ENCODE measurements around the gene GMPS.
"Not testable (repeated sequence)": the region's sequence is repeated elsewhere in the genome, so short reads cannot be mapped to it uniquely, and the experiment has no call there.

Gene GMPS

DNA sequence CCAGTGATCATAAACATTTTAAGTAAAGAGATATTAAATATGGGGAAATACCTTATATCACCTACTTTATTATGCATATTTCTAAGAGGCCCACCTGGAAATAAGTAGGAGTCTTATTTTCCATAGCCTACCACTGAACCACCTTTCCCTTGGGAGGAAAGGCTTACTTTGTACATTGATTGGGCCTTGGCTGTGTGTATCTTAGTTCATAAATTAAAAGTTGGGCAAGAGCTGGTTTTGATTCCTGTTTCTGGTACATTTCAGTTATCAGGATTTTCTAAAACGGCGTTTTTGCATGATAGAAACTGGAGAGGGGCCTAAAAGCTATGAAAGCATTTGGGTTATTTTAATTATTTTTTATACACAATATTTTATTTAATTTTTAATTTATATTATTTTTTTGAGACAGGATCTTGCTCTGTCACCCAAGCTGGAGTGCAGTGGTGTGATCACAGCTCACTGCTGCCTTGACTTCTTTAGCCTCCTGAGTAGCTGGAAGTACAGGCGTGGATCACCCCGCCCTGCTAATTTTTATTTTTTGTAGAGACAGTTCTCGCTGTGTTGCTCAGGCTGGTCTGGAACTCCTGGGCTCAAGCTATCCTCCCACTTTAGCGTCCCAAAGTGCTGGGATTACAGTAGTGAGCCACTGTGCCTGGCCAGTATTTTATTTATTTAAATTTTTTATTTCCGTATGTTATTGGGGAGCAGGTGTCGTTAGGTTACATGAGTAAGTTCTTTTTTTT lies 2.6 kb downstream of the GMPS start:
- Histone ChIP-seq H3K4me3 (ENCODE audit: low read depth, low read length) (peak overlapping the region; percentile 97), H3K9me3 (ENCODE audit: control insufficient read depth, insufficient read depth, low read depth, low read length) (no peaks in the 10 kb centered on the region), H3K9ac (ENCODE audit: low read length) (no peak overlapping the region), H3K36me3 (ENCODE audit: control insufficient read depth, insufficient read depth, low read length) (no peaks in the 10 kb centered on the region), H3K27ac (ENCODE audit: low read depth, low read length) (no peak overlapping the region), H3K27me3 (ENCODE audit: control insufficient read depth, insufficient read depth, low read length) (no peaks in the 10 kb centered on the region), H3K4me1 (ENCODE audit: control insufficient read depth, insufficient read depth, low read length) (peaks cover 11% of the 10 kb centered on the region; the same call in 1 of the 2 replicates)

DNA sequence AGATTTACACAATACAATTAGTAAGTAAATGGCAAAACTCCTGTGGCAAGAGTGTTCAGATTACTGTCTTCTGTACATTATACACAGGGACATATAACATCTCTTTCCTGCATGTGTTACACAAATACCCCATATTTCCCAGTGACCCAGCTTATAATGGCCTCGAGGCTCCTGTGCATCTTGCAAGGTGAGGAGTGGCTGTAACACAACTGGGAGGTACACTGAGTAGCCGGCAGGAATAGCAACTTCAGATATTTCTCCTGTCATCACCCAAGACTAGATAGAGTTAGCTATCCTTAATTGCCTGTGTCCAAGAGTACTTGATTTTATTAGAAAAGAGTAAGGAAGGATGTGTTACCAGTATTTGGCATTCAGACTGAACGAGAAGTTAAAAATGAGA lies 5.6 kb downstream of the GMPS start:
- Histone ChIP-seq H3K9me3 (ENCODE audit: control insufficient read depth, insufficient read depth, low read depth, low read length) (no peaks in the 10 kb centered on the region), H3K9ac (ENCODE audit: low read length) (no peak overlapping the region), H3K4me3 (ENCODE audit: low read depth, low read length) (no peak overlapping the region), H3K27ac (ENCODE audit: low read depth, low read length) (no peak overlapping the region), H3K27me3 (ENCODE audit: control insufficient read depth, insufficient read depth, low read length) (no peaks in the 10 kb centered on the region), H3K36me3 (ENCODE audit: control insufficient read depth, insufficient read depth, low read length) (no peaks in the 10 kb centered on the region), H3K4me1 (ENCODE audit: control insufficient read depth, insufficient read depth, low read length) (peaks cover 3% of the 10 kb centered on the region; the same call in 1 of the 2 replicates)

DNA sequence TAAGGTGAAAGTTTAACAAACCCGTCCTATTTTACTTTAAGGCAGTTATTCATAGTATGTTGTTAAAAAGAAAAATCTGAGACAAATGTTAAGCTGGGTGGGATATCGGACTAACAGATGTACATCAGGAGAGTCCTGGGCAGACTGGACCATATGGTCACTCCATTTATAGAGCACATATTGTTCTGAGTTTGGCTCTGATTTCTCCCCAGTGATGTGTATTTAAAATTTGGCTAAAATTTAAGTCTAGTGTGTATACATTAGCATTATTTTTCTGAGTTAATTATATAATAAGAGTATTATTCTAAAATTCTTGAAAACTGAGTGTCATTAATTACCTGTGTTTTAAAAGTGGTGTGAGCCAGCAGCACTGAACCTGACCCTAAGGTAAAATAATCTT lies 6.1 kb downstream of the GMPS start:
- no peaks in the 10 kb centered on the region for H3K36me3 ChIP-seq (ENCODE audit: control insufficient read depth, insufficient read depth, low read length)
- H3K4me1 ChIP-seq (ENCODE audit: control insufficient read depth, insufficient read depth, low read length), result peaks cover 3% of the 10 kb centered on the region; the same call in 1 of the 2 replicates
- no peak overlapping the region for H3K27ac ChIP-seq (ENCODE audit: low read depth, low read length)

DNA sequence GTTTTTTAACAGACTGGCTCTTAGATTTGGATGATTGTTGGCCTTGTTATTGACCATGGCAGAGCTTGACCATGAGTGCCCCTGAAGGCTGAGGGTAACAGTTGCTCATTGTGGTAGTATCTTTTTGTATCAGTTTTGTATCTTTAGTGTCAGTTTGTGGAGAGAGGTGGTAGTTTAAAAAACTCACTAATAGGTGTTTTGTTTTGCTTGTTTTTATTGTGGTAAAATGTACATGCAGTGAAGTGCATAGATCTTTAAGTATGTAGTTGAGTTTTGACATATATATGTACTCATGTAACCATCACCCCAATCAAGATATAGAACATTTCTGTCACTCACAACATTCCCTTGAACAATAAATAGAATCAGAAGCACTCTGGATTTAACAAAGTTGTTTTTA lies 9.8 kb downstream of the GMPS start:
- Histone ChIP-seq H3K4me1 (ENCODE audit: control insufficient read depth, insufficient read depth, low read length) (peaks cover 3% of the 10 kb centered on the region; the same call in 1 of the 2 replicates), H3K4me3 (ENCODE audit: low read depth, low read length) (no peak overlapping the region), H3K9ac (ENCODE audit: low read length) (no peak overlapping the region), H3K27ac (ENCODE audit: low read depth, low read length) (no peak overlapping the region), H3K9me3 (ENCODE audit: control insufficient read depth, insufficient read depth, low read depth, low read length) (no peaks in the 10 kb centered on the region), H3K27me3 (ENCODE audit: control insufficient read depth, insufficient read depth, low read length) (no peaks in the 10 kb centered on the region), H3K36me3 (ENCODE audit: control insufficient read depth, insufficient read depth, low read length) (no peaks in the 10 kb centered on the region)

More for the DNA sequence above, 6.1 kb downstream of the GMPS start:
- no peaks in the 10 kb centered on the region for H3K27me3 ChIP-seq (ENCODE audit: control insufficient read depth, insufficient read depth, low read length)
- no peak overlapping the region for H3K9ac ChIP-seq (ENCODE audit: low read length)
- no peaks in the 10 kb centered on the region for H3K9me3 ChIP-seq (ENCODE audit: control insufficient read depth, insufficient read depth, low read depth, low read length)
- no peak overlapping the region for H3K4me3 ChIP-seq (ENCODE audit: low read depth, low read length)

DNA sequence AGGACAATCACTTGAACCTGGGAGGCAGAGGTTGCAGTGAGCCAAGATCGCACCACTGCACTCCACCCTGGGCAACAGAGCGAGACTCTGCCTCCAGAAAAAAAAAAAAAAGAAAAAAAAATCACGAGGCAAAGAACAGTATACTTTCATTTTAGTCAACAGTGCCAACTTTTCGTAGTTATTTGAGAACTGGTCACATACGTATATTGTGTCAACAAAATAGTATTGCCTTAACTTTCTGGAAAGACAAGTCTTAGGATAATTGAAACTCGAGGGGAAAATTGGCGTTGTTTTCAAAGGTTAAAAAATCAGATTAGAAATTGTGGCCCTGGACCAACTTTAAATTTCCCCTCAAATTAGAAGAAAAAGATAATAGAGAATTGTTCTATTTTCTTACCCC lies 13.8 kb downstream of the GMPS start:
- Histone ChIP-seq H3K9me3 (ENCODE audit: control insufficient read depth, insufficient read depth, low read depth, low read length) (no peaks in the 10 kb centered on the region), H3K9ac (ENCODE audit: low read length) (no peak overlapping the region), H3K4me3 (ENCODE audit: low read depth, low read length) (no peak overlapping the region), H3K4me1 (ENCODE audit: control insufficient read depth, insufficient read depth, low read length) (no peaks in the 10 kb centered on the region), H3K27me3 (ENCODE audit: control insufficient read depth, insufficient read depth, low read length) (no peaks in the 10 kb centered on the region), H3K27ac (ENCODE audit: low read depth, low read length) (no peak overlapping the region), H3K36me3 (ENCODE audit: control insufficient read depth, insufficient read depth, low read length) (no peaks in the 10 kb centered on the region)

DNA sequence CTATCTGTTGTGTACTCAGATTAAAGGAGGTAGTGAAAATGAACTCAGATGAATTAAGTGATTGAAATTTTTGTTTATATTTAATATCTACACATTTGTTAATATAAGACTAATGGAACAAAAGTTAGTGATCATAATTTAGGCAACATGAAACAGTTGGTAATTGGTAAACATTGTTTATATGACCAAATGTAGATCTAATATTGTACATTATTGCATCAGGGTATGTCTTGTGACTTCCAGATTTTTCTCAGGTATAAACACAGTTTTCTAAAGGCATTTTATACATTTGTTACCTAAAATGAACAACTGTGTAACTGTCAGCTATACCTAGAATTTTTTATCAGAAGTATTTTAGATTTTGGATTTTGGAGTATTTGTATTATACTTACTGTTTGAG lies 14.8 kb downstream of the GMPS start:
- Histone ChIP-seq H3K27ac (ENCODE audit: low read depth, low read length) (no peak overlapping the region), H3K4me3 (ENCODE audit: low read depth, low read length) (no peak overlapping the region), H3K9ac (ENCODE audit: low read length) (no peak overlapping the region), H3K36me3 (ENCODE audit: control insufficient read depth, insufficient read depth, low read length) (no peaks in the 10 kb centered on the region), H3K9me3 (ENCODE audit: control insufficient read depth, insufficient read depth, low read depth, low read length) (no peaks in the 10 kb centered on the region), H3K27me3 (ENCODE audit: control insufficient read depth, insufficient read depth, low read length) (no peaks in the 10 kb centered on the region), H3K4me1 (ENCODE audit: control insufficient read depth, insufficient read depth, low read length) (no peaks in the 10 kb centered on the region)

DNA sequence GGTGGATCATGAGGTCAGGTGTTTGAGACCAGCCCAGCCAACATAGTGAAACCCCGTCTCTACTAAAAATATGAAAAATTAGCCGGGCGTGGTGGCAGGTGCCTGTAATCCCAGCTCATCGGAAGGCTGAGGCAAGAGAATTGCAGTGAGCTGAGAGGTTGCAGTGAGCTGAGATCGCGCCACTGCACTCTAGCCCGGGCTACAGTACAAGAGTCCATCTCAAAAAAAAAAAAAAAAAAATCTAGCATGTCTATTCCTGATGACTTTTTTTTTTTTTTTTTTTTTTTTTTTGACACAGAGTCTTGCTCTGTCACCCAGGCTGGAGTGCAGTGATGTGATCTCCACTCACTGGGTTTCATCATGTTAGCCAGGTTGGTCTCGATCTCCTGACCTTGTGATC lies 15.9 kb downstream of the GMPS start:
- H3K9ac ChIP-seq (ENCODE audit: low read length); H3K36me3 ChIP-seq (ENCODE audit: control insufficient read depth, insufficient read depth, low read length); H3K9me3 ChIP-seq (ENCODE audit: control insufficient read depth, insufficient read depth, low read depth, low read length); H3K27me3 ChIP-seq (ENCODE audit: control insufficient read depth, insufficient read depth, low read length); H3K4me1 ChIP-seq (ENCODE audit: control insufficient read depth, insufficient read depth, low read length); H3K4me3 ChIP-seq (ENCODE audit: low read depth, low read length); H3K27ac ChIP-seq (ENCODE audit: low read depth, low read length): not testable (repeated sequence)

DNA sequence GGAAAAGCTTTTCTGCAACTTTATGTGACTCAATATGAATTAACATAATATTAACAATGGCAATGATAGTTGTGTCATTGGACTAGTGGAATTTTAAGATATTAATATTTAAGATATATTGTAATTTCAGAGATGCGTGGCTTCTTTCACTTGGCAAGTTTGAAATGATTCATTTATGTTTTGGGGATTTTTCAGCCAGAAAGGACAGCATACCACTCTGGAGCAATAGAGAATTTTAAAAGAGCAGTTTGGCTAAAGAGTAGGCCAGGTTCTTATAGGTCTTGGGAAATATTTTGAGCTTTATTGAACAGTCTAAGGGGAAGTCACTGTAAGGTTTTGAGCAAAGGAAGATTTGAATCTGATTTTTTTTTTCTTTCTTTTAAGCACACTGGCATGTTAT lies 16.5 kb downstream of the GMPS start:
- H3K4me3 ChIP-seq (ENCODE audit: low read depth, low read length), result no peak overlapping the region
- H3K9me3 ChIP-seq (ENCODE audit: control insufficient read depth, insufficient read depth, low read depth, low read length), result no peaks in the 10 kb centered on the region
- H3K9ac ChIP-seq (ENCODE audit: low read length), result no peak overlapping the region
- H3K27me3 ChIP-seq (ENCODE audit: control insufficient read depth, insufficient read depth, low read length), result no peaks in the 10 kb centered on the region
- H3K27ac ChIP-seq (ENCODE audit: low read depth, low read length), result no peak overlapping the region
- no peaks in the 10 kb centered on the region for H3K36me3 ChIP-seq (ENCODE audit: control insufficient read depth, insufficient read depth, low read length)
- no peaks in the 10 kb centered on the region for H3K4me1 ChIP-seq (ENCODE audit: control insufficient read depth, insufficient read depth, low read length)

DNA sequence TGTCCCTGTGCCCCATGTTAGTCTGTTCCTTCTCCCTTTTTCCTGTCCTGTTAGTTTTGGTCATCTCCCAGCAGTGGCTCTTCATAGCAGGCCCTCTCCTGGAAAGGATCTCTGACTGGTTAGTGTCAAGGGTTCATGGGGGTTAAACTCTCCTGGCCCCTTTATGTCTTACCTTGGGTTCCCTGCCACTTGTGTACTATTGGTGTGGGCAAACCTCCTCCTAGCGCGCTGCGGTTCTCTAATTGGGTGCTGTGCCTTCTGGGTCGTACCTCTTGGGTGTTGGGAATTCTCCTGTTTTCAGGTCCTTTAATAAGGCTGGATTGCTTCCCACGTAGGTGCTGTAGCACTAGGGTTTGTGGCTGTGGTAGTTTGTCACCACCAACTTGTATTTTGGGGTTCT lies 18.8 kb downstream of the GMPS start:
- Histone ChIP-seq H3K4me1 (ENCODE audit: control insufficient read depth, insufficient read depth, low read length) (no peaks in the 10 kb centered on the region), H3K9ac (ENCODE audit: low read length) (no peak overlapping the region), H3K27ac (ENCODE audit: low read depth, low read length) (no peak overlapping the region), H3K36me3 (ENCODE audit: control insufficient read depth, insufficient read depth, low read length) (peaks cover 15% of the 10 kb centered on the region), H3K4me3 (ENCODE audit: low read depth, low read length) (no peak overlapping the region), H3K9me3 (ENCODE audit: control insufficient read depth, insufficient read depth, low read depth, low read length) (no peaks in the 10 kb centered on the region), H3K27me3 (ENCODE audit: control insufficient read depth, insufficient read depth, low read length) (no peaks in the 10 kb centered on the region)

DNA sequence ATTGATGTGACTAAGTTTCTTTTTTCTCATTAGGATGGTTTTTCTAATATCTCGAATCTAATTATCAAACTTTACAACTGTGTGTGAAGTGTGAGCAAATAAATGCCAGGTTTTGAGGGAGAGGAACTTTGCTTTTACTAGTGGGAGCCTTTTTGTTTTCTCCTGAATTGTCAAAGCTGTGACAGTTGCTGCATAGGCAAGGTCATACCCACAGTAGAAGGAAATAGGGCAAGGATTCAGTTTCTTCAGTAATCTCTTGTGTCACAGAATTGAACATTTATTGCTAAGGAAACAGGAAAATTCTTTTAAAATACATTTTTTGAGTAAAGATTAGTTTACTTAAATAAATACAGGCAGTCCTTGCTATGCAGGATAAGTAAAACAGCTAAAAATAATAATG lies 19.5 kb downstream of the GMPS start:
- H3K4me3 ChIP-seq (ENCODE audit: low read depth, low read length), result no peak overlapping the region
- H3K27me3 ChIP-seq (ENCODE audit: control insufficient read depth, insufficient read depth, low read length), result no peaks in the 10 kb centered on the region
- no peak overlapping the region for H3K27ac ChIP-seq (ENCODE audit: low read depth, low read length)
- no peaks in the 10 kb centered on the region for H3K9me3 ChIP-seq (ENCODE audit: control insufficient read depth, insufficient read depth, low read depth, low read length)
- H3K4me1 ChIP-seq (ENCODE audit: control insufficient read depth, insufficient read depth, low read length), result no peaks in the 10 kb centered on the region
- H3K36me3 ChIP-seq (ENCODE audit: control insufficient read depth, insufficient read depth, low read length), result peaks cover 20% of the 10 kb centered on the region
- no peak overlapping the region for H3K9ac ChIP-seq (ENCODE audit: low read length)

DNA sequence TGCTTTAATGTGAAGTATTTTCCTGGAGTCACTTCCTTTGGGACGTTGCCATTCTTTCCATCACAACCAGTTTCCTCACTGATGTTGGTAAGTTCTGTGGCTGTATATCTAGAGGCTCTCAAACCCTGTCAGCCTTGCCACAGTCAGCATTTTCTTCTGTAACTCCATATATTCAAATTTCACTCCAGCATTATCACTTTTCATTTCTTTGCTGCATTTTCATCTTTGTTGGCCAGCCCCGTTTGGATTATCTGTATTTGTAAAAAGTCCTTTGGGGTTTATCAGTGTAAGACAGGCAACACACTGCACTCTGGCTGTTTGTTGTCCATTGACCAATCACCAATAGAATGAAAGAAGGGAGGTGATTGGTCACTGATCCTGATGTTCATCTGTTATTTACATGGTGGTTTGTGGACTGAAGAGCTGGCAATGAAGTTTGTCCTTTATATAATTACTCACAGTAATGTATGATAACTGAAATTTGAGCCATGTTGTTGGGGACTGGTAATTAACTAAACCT lies 20.3 kb downstream of the GMPS start:
- Histone ChIP-seq H3K4me1 (ENCODE audit: control insufficient read depth, insufficient read depth, low read length) (no peaks in the 10 kb centered on the region), H3K9ac (ENCODE audit: low read length) (no peak overlapping the region), H3K36me3 (ENCODE audit: control insufficient read depth, insufficient read depth, low read length) (peaks cover 27% of the 10 kb centered on the region), H3K9me3 (ENCODE audit: control insufficient read depth, insufficient read depth, low read depth, low read length) (no peaks in the 10 kb centered on the region), H3K4me3 (ENCODE audit: low read depth, low read length) (no peak overlapping the region), H3K27ac (ENCODE audit: low read depth, low read length) (no peak overlapping the region), H3K27me3 (ENCODE audit: control insufficient read depth, insufficient read depth, low read length) (no peaks in the 10 kb centered on the region)

All from HUES6 (cell line).